Peyer's patch (tissue), 4 donors: ENCODE results near the gene NADK2.

Experiments used
- CTCF ChIP-seq, 6 experiments: fragments of 450-650 bp in 4 of 6; fragments of 200-600 bp in 2 of 6; sonication (generic) in 1 of 6; IDR thresholded peaks; one replicate each; pipeline ENCODE4 v1.5.1; 2017 to 2019; ENCODE audit warnings: antibody characterized with exemption in 6 of 6, mild to moderate bottlenecking in 3 of 6, moderate library complexity in 1 of 6
- POLR2A ChIP-seq, 2 donors: fragments of 450-650 bp; IDR thresholded peaks; one replicate each; pipeline ENCODE4 v1.5.1; 2017; ENCODE audit warnings: antibody characterized with exemption in 2 of 2, mild to moderate bottlenecking in 2 of 2, moderate library complexity in 2 of 2

DNA sequence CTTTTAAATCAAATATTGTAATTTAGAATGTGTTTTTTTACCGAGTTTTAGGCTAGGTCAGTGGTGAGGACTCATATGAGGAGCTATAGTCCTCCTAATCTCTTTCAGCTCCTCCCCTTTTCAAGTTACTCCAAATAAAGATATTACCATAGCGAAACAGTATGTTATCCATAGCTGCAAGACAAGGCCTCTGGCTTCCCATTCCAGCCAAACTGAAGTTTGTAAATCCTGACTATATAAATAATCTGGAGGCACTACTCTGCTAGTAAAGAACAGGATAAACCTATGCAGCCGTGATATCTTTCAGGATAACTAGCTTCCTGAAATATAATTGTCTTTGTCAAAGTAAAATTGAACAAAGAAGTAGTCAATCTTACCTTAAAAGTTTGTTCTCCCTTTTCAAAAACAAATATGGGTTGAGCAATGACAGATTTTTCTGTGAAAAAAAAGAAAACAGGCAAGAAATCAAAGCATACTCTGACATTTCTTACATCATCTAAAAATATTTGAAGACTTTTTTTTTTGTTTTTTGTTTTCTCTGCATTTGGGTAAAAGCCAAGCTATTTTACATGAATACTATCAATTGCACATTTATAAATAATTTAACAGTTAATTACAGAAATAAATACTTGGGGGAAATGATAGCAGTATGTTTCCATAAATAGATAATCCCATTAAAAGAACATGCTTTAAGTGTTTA lies 29.3 kb upstream of the NADK2 start:
- TF ChIP-seq CTCF (IDR thresholded peaks at IDR 0.05) (no peak), POLR2A (IDR thresholded peaks at IDR 0.05) (no peak)
